ENCODE measurements around the gene POU2AF1.

POU2AF1 gene

DNA sequence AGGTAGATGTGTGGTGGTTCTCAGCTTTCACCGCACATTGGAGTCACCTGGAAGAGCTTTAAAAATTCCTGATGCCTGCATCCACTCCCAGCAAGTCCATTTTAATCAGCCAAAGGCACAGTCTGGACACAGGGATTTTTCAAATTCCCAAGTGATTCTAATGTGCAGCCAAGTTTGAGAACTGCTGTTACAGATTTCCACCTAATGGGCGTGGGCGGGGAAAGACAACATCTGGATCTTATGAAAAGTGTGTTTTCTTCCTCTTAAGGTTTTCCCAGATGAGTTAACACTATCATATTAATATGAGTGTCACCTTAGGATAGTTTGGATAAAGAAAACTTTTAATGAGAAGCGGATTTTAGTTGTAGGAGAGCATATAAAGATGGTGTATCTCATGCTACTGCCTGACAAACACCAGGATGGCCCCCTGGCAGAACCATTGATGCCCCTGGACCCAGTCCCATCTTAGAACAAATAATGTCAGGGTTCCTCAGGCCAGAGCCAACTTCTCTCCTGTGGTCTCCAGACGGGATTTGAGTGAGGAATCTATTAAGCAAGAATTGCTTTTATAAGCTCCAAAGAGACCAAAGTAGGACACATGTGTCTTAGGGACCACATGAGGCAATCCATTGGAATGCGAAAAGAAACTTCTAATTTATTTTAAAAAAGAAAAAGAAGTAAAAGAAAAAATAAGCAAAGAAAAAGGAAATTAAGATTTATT is 31.9 kb downstream of the POU2AF1 start (continued):
- TF ChIP-seq, protein P1, sequence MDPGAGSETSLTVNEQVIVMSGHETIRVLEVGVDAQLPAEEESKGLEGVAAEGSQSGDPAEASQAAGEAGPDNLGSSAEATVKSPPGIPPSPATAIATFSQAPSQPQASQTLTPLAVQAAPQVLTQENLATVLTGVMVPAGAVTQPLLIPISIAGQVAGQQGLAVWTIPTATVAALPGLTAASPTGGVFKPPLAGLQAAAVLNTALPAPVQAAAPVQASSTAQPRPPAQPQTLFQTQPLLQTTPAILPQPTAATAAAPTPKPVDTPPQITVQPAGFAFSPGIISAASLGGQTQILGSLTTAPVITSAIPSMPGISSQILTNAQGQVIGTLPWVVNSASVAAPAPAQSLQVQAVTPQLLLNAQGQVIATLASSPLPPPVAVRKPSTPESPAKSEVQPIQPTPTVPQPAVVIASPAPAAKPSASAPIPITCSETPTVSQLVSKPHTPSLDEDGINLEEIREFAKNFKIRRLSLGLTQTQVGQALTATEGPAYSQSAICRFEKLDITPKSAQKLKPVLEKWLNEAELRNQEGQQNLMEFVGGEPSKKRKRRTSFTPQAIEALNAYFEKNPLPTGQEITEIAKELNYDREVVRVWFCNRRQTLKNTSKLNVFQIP (CRISPR knock-in tag; IDR thresholded peaks at IDR 0.05; ENCODE audit: borderline replicate concordance, low read depth): no peak
- TF ChIP-seq, protein P2, sequence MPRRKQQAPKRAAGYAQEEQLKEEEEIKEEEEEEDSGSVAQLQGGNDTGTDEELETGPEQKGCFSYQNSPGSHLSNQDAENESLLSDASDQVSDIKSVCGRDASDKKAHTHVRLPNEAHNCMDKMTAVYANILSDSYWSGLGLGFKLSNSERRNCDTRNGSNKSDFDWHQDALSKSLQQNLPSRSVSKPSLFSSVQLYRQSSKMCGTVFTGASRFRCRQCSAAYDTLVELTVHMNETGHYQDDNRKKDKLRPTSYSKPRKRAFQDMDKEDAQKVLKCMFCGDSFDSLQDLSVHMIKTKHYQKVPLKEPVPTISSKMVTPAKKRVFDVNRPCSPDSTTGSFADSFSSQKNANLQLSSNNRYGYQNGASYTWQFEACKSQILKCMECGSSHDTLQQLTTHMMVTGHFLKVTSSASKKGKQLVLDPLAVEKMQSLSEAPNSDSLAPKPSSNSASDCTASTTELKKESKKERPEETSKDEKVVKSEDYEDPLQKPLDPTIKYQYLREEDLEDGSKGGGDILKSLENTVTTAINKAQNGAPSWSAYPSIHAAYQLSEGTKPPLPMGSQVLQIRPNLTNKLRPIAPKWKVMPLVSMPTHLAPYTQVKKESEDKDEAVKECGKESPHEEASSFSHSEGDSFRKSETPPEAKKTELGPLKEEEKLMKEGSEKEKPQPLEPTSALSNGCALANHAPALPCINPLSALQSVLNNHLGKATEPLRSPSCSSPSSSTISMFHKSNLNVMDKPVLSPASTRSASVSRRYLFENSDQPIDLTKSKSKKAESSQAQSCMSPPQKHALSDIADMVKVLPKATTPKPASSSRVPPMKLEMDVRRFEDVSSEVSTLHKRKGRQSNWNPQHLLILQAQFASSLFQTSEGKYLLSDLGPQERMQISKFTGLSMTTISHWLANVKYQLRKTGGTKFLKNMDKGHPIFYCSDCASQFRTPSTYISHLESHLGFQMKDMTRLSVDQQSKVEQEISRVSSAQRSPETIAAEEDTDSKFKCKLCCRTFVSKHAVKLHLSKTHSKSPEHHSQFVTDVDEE (CRISPR knock-in tag; IDR thresholded peaks at IDR 0.05): no peak

DNA sequence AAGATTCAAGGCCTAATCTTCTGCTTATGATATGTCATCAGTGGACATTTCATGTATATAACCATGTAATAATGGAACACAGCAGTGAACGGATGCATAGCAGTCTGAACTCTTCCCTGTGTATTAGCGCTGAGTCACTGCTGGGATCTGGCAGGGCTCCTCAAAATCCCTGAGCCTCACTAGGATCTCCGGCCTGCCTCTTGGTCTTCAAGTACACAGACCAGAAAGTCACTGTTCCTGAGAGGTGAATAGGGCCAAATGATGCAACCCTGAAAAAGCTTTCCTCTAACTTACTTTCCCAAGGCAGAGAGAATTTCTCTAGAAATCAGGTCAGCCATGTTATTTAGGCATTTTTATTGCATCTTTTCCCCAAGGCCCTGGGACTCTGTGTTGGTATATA is 35.0 kb downstream of the POU2AF1 start:
- TF ChIP-seq GLIS3 (CRISPR knock-in tag; IDR thresholded peaks at IDR 0.05) (no peak), ARNTL (CRISPR knock-in tag; IDR thresholded peaks at IDR 0.05; ENCODE audit: borderline replicate concordance, low read depth) (no peak), ZFP3 (CRISPR knock-in tag; IDR thresholded peaks at IDR 0.05) (no peak), ZNF8 (CRISPR knock-in tag; IDR thresholded peaks at IDR 0.05) (no peak), CSDC2 (CRISPR knock-in tag; IDR thresholded peaks at IDR 0.05) (no peak), BACH2 (CRISPR knock-in tag; IDR thresholded peaks at IDR 0.05; ENCODE audit: borderline replicate concordance) (no peak), ESRRG (CRISPR knock-in tag; IDR thresholded peaks at IDR 0.05) (no peak), SNAI2 (CRISPR knock-in tag; IDR thresholded peaks at IDR 0.05) (no peak), PPARA (CRISPR knock-in tag; IDR thresholded peaks at IDR 0.05; ENCODE audit: borderline replicate concordance) (no peak), OSR1 (CRISPR knock-in tag; IDR thresholded peaks at IDR 0.05) (no peak), TOX (CRISPR knock-in tag; IDR thresholded peaks at IDR 0.05; ENCODE audit: borderline replicate concordance) (no peak), TCF4 (CRISPR knock-in tag; IDR thresholded peaks at IDR 0.05; ENCODE audit: borderline replicate concordance) (no peak), ZC3H10 (CRISPR knock-in tag; IDR thresholded peaks at IDR 0.05) (no peak), ZNF565 (CRISPR knock-in tag; conservative IDR thresholded peaks at IDR 0.05; ENCODE audit: low read depth) (no peak), ZNF70 (CRISPR knock-in tag; IDR thresholded peaks at IDR 0.05) (no peak), RARB (CRISPR knock-in tag; IDR thresholded peaks at IDR 0.05) (no peak)
- TF ChIP-seq, protein P3, sequence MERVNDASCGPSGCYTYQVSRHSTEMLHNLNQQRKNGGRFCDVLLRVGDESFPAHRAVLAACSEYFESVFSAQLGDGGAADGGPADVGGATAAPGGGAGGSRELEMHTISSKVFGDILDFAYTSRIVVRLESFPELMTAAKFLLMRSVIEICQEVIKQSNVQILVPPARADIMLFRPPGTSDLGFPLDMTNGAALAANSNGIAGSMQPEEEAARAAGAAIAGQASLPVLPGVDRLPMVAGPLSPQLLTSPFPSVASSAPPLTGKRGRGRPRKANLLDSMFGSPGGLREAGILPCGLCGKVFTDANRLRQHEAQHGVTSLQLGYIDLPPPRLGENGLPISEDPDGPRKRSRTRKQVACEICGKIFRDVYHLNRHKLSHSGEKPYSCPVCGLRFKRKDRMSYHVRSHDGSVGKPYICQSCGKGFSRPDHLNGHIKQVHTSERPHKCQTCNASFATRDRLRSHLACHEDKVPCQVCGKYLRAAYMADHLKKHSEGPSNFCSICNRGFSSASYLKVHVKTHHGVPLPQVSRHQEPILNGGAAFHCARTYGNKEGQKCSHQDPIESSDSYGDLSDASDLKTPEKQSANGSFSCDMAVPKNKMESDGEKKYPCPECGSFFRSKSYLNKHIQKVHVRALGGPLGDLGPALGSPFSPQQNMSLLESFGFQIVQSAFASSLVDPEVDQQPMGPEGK (CRISPR knock-in tag; IDR thresholded peaks at IDR 0.05; ENCODE audit: borderline replicate concordance): no peak
- TF ChIP-seq, protein P2 (CRISPR knock-in tag; IDR thresholded peaks at IDR 0.05): no peak
- TF ChIP-seq, protein P4, sequence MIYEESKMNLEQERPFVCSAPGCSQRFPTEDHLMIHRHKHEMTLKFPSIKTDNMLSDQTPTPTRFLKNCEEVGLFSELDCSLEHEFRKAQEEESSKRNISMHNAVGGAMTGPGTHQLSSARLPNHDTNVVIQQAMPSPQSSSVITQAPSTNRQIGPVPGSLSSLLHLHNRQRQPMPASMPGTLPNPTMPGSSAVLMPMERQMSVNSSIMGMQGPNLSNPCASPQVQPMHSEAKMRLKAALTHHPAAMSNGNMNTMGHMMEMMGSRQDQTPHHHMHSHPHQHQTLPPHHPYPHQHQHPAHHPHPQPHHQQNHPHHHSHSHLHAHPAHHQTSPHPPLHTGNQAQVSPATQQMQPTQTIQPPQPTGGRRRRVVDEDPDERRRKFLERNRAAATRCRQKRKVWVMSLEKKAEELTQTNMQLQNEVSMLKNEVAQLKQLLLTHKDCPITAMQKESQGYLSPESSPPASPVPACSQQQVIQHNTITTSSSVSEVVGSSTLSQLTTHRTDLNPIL (CRISPR knock-in tag; IDR thresholded peaks at IDR 0.05; ENCODE audit: low read depth): no peak
- TF ChIP-seq, protein P1 (CRISPR knock-in tag; IDR thresholded peaks at IDR 0.05; ENCODE audit: borderline replicate concordance, low read depth): no peak
- ATAC-seq: no peak

Data from SK-N-SH treated with all-trans-retinoic acid at 6 μM for 48 hours (cell line).